Measurements from ENCODE around the gene DRC3.
"Not testable (repeated sequence)": the region's sequence is repeated elsewhere in the genome, so short reads cannot be mapped to it uniquely, and the experiment has no call there.

GRCh38 chr17:17995887-17996286 lies 23.2 kb downstream of the DRC3 start:
- not testable (repeated sequence) for TF ChIP-seq EP300, POLR2AphosphoS5, CTCF, POLR2A (IDR thresholded peaks at IDR 0.05)

All from gastroesophageal sphincter (tissue), 3 donors.